HG02610 (cell line): ENCODE data around the gene PPIAL4G.
"Not testable (repeated sequence)": the region's sequence is repeated elsewhere in the genome, so short reads cannot be mapped to it uniquely, and the experiment has no call there.

Experiments
- ATAC-seq: cut with Tn5 transposase; IDR thresholded peaks from one replicate; pipeline ENCODE4 v1.9.1; 2021; ENCODE audit warnings: mild to moderate bottlenecking, moderate library complexity; ENCODE audit not compliant: unreplicated experiment

PPIAL4G gene

DNA sequence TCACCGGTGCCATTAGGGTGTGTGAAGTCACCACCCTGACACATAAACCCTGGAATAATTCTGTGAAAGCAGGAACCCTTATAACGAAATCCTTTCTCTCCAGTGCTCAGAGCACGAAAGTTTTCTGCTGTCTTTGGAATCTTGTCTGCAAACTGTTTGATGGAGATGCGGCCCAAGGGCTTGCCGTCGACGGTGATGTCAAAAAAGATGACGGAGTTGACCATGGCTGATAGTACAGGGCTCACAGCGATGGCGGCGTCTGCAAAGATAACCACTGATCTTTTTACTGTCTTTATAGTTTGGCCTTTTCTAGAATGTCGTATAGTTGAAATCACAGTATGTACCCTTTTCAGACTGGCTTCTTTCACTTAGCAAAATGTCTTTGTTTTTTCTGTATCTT lies at the start of gene PPIAL4G:
TSS of gene PPIAL4G (minus strand) at position 274 of the 400 bp plus-strand sequence. CDS start at position 224, 50 bp downstream.
- not testable (repeated sequence) for ATAC-seq

DNA sequence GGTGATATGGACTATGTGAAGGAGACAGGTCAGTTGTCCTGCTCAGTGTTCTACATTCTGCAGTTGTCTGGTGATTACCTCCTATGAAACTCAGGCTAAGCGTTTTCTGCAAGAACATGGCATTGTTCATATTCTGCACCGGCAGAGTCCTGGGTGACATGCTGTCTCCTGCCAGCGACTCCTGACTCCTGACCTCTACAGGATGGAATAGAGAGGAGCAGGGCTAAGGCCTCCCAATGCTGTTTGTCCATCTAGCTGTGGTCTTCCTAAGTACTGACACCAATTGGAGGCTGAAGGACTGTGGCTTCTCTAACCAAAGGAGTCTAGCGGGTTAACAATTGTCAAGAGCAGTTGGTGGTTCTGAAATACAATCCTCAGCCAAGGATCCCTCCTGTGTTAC lies 49.1 kb upstream of the PPIAL4G start:
- not testable (repeated sequence) for ATAC-seq

- not testable (repeated sequence) for ATAC-seq
These were observed 46.0 kb upstream of the PPIAL4G start for GRCh38 chr1:148529101-148529567.

DNA sequence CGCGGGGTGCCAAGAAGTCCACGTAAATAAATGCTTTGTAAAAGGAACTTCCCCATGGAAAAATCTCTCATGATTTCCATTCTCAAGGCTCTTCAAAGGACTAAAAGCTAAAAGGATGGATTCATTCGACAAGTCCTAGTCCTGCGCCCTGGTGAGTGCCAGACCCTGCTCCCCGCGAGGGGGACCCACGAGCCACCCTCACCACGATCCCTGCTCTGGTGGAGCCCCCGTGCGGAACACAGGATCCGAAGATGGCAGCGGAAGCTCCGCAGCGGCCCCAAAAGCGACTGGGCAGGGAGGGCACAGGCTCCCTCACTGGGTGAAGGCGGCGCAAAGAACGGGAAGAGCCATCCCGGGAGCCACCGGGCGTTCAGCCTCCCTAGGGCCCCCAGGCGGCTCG lies 45.5 kb upstream of the PPIAL4G start:
- not testable (repeated sequence) for ATAC-seq

DNA sequence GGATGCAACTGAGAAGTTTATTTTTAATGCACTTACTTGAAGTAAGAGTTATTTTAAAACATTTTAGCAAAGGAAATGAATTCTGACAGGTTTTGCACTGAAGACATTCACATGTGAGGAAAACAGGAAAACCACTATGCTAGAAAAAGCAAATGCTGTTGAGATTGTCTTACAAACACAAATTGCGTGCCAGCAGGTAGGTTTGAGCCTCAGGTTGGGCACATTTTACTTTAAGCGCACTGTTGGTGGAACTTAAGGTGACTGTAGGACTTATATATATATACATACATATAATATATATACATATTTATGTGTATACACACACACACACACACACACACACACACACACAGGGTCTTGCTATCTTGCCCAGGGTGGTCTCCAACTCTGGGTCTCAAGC lies 43.5 kb upstream of the PPIAL4G start:
- not testable (repeated sequence) for ATAC-seq

- peak; percentile 3 for ATAC-seq
These were observed 40.4 kb upstream of the PPIAL4G start for GRCh38 chr1:148523205-148524144.

DNA sequence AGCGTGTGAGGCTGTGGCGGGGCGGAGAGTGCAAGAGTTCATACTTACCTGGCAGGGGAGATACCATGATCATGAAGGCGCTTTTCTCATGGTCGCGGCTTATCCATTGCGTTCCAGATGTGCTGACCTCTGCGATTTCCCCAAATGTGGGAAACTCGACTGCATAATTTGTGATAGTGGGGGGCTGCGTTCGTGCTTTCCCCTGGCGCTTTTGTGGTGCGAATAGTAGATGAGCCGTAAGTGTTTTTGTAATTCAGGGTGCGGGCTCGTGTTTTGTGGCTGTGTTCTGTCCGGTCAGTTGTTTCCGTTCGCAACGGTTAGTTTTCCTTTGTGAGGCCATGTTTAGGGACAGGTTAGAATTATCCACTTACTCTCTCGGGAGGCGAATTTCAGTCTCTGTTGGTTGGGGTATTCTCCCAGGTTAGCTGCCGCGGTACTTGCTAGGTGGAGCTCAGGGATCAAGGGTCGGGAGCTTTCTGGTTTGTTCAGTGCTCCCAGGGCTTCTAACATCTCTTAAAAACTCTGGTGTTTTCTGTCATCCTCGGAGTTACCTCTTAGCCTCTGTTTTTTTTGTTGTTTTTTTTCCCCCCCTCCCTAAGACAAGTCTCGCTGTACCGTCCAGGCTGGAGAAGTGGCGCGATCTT lies 39.6 kb upstream of the PPIAL4G start:
- peak; percentile 86 for ATAC-seq

GRCh38 chr1:148522072-148522471 lies 39.0 kb upstream of the PPIAL4G start:
- ATAC-seq, result peak; percentile 58

GRCh38 chr1:148514310-148514709 lies 31.2 kb upstream of the PPIAL4G start:
- not testable (repeated sequence) for ATAC-seq

DNA sequence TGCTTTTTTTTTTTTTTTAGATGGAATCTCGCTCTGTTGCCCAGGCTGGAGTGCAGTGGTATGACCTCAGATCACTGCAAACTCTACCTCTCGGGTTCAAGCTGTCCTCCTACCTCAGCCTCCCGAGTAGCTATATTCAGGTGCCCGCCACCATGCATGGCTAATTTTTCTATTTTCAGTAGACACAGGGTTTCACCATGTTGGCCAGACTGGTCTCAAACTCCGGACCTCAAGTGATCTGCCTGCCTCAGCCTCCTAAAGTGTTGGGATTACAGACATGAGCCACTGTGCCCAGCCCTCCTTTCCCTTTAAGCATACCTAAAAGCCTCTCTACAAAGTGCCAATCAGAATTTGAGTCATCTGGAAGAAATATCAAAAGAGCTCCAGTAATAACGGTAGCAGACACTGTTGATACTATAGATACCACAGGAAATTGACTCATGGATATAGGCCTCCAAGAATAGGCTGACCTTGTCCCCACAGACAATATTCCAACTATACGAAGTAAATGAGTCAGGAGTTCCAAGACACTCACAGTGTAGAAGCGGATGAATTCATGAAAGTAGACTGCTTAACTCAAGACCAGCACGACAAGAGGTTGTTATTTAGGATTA lies 29.6 kb upstream of the PPIAL4G start:
- ATAC-seq, result not testable (repeated sequence)

DNA sequence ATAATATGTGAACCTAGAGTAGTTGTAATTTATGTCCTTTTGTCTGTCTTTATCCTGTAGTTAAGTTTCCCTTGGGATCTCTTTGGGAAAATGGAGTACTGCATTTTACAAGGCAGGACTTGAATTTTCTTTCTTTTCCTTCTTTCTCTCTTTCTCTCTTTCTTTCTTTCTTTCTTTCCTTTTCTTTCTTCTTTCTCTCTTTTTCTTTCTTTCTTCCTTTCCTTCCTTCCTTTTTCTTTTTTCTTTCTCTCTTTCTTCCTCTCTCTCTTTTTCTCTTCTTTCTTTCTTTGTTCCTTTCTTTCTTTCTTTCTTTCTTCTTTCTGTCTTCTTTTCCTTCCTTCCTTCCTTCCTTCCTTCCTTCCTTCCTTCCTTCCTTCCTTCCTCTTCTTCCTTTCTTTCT lies 10.8 kb upstream of the PPIAL4G start:
- not testable (repeated sequence) for ATAC-seq

DNA sequence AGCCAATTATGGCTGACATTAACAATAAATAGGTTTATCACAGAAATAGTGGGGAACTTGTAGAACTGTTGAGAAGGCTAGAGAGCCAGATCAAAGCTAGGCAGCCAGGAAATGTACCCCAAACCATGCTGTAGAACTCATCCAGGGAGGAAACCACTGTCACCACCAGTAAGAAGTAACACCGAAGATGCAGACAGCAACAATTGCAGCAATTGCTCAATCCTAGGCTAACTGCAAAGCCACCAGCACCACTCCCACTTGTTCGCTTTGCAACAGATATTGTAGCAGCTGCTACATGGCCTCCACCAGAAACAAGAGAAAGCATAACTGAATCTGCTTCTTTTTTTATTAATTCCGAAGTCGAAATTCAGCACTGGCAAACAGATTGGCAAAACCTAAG lies 2.0 kb downstream of the PPIAL4G start:
- ATAC-seq, result not testable (repeated sequence)

DNA sequence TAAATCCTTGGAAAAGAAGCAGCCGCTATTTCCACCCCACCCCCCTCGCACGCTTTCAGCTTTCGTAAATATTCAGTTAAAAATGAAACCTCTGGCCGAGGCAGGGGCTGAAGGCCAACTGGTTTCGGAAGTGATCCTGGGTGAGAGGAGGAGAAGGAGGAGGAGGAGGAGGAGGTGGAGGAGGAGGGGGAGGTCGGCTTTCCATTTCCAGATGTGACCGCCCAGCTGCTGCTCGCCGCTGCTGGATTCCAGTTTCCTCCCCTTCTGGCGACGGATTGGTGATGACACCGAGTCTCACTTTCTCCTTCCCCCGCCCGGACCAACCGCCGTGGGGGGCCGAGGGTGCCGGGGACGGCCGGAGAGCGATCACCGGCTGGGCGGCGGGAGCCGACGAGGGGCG lies 23.4 kb downstream of the PPIAL4G start:
- ATAC-seq, result not testable (repeated sequence)

GRCh38 chr1:148458901-148459581 lies 24.1 kb downstream of the PPIAL4G start:
- not testable (repeated sequence) for ATAC-seq

DNA sequence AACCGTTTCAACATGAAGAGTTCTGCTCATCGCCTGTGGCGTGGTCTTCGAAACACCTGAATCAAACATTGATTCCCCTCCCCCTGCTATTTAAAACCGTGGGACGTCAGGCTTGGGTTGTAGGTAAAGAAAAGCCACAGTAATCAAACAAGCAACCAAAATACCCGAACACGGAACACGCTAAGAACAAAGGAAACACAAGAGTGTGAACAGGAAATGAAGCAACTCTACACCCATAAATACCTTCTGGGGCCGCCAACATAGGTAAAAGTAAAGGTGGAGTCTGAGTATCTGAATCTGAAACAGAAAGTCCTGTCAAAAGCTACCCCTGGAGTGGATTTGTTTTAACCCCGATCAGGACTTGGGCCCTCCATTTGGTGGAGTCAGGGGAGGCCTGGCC lies 24.7 kb downstream of the PPIAL4G start:
- not testable (repeated sequence) for ATAC-seq

DNA sequence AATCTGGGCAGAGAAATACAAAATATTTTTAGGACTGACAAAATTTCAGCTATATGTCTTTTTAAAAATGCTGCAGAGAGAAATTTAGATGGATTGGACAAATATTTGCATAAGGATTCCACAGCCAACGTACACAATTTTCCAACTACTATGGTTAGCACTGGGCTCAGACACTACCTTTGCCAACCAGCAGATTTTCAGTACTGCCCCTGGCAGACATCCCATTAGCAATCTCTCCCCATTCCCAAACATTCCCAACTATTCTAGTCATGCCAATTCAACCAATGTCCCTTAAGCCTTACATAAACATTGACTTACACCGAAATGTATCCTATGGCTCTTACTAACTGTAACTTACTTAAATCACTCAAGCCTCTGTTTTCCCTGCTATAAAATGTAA lies 30.3 kb downstream of the PPIAL4G start:
- not testable (repeated sequence) for ATAC-seq

DNA sequence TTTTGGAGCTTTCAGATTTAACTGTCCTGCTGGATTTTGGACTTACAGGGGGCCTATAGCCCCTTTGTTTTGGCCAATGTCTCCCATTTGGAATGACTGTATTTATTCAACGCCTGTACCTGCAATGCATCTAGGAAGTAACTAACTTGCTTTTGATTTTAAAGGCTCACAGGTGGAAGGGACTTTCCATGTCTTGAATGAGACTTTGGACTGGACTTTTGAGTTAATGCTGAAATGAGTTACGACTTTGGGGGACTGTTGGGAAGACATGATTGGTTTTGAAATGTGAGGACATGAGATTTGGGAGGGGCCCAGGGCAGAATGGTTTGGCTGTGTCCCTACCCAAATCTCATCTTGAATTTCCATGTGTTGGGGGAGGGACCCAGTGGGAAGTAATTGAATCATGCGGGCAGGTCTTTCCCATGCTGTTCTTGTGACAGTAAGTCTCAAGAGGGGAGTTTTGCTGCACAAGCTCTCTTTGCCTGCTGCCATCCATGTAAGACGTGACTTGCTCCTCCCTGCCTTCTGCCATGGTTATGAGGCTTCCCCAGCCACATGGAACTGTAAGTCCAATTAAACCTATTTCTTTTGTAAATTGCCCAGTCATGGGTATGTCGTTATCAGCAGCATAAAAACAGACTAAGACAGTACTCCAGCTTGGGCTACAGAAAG lies 43.3 kb downstream of the PPIAL4G start:
- ATAC-seq, result not testable (repeated sequence)

- no peak for ATAC-seq
These were observed 47.7 kb downstream of the PPIAL4G start for GRCh38 chr1:148435406-148435805.

DNA sequence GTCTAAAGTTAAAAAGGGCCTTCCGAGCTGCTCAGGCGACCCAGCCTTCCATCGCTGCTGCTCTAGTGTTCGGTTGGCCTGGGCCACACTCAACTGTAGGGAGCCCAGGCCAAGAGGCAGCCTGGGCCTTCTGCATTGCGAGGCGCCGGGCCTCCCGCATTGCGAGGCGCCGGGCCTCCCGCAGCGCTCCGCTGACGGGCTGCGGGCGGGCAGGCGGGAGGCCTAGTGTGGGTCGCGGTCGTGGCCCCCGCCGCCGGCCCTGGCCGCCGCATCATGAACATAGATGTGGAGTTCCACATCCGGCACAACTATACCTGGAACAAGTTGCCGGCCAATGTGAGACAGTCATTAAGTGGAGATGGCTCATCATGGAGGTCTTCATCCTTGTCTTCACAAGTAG lies 48.3 kb downstream of the PPIAL4G start:
- ATAC-seq, result no peak

- ATAC-seq, result not testable (repeated sequence)
These were observed 50.2 kb downstream of the PPIAL4G start for GRCh38 chr1:148432916-148433317.
